ENCODE measurements around the gene TAGLN. TPM values are rescaled to one million over a fixed set of nuclear protein-coding genes. Genes with fewer than 3 reads are reported as not detected.
A peak's percentile ranks its signal among the peaks of the same experiment; 100 is the strongest.
"Not testable (repeated sequence)": the region's sequence is repeated elsewhere in the genome, so short reads cannot be mapped to it uniquely, and the experiment has no call there.

The TAGLN gene
- total and polyA plus RNA-seq, 9 of the 15 experiments (the other 6 are each of a cell fraction or from before 2014, with no cell fraction given), result 0.21 to 4.9 (median 1.1) TPM

DNA sequence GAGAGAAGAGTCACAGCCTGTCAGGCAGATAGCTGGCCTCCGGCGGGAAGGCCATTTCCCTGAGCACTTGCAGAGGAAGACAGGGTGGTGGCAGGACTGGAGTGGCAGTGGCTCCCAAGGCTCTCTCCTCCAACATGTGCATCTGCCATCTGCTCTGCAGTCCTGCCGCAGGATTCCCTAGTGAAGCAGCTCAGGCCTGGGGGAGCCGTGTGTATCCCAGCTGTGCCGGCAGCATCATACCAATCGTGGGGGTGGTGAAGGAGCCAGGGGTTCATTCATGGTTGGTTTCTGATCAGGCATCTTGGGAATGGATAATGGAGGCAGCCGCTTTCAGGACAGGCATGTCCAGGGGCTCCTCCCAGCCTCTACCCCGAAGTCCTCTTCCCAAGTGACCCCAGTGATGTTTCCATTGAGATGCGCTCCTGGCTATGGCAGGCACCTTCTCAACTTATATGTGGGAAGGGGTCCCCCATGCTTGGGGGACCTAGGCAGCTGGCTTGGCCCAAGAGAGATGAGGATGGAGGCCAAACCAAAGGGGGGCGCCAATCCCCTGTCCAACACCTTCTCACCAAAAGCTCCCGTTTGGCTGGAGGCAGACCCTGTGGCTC lies 6.1 kb downstream of the TAGLN start:
- no peak overlapping the region for H3K27ac ChIP-seq (ENCODE audit: extremely low read depth, low read depth, low read length)
- DNase-seq (ENCODE audit: extremely low read depth in 1 of 4, low spot score in 3 of 4) (no peak), FAIRE-seq (peak; percentile 86), ATAC-seq (peak; percentile 57)
- H3K27me3 ChIP-seq (ENCODE audit: control insufficient read depth in 2 of 2, insufficient read depth in 2 of 2, low read length in 2 of 2), result no peaks in the 10 kb centered on the region
- intact Hi-C loops (cut with micrococcal nuclease), result no loop called here
- POLR2A ChIA-PET, result interaction anchor here (1.1 to 1.2 kb wide), 2 partner anchors 13 to 19 kb away, joined by 3 read pairs; no protein-coding TSS in a partner anchor
- no peak overlapping the region for H3K9ac ChIP-seq (ENCODE audit: insufficient read depth in 1 of 2, low read depth in 2 of 2, low read length in 2 of 2)
- no peak overlapping the region for H3K4me2 ChIP-seq (ENCODE audit: insufficient read depth, low read length)
- no peaks in the 10 kb centered on the region for H4K20me1 ChIP-seq (replicated peaks; ENCODE audit: control insufficient read depth, insufficient read depth, low read length)
- WGBS (ENCODE audit: insufficient coverage, low coverage, missing lambda C conversion rate), result 85% methylated on average over 8 of the region's 11 CpGs
- no peaks in the 10 kb centered on the region for H3K9me1 ChIP-seq (ENCODE audit: control insufficient read depth, insufficient read depth, low read length)
- CTCF ChIA-PET (ENCODE audit: low intra/inter-chr PET ratio), result interaction anchor here (0.9 kb wide), 1 partner anchor 25 kb away, joined by 5 read pairs; no protein-coding TSS in a partner anchor
- H3K4me3 ChIP-seq, result no peak overlapping the region
- H3K9me3 ChIP-seq (replicated peaks; ENCODE audit: control insufficient read depth, insufficient read depth, low read depth, low read length), result no peaks in the 10 kb centered on the region
- BruUV-seq (replicated peaks), result no TSS peak
- no peaks in the 10 kb centered on the region for H3K79me2 ChIP-seq (ENCODE audit: control insufficient read depth, insufficient read depth, low read length)
- H3K4me1 ChIP-seq (replicated peaks in 1 of 2; ENCODE audit: control insufficient read depth in 2 of 2, insufficient read depth in 2 of 2, low read length in 2 of 2), result peaks cover 0 to 8% of the 10 kb centered on the region in 2 experiments; a peak in 3 of 5 replicates
- H3K36me3 ChIP-seq (ENCODE audit: control insufficient read depth, insufficient read depth, low read length), result peaks cover 10% of the 10 kb centered on the region; the same call in 1 of the 3 replicates
- TF ChIP-seq RFX7 (CRISPR knock-in tag; IDR thresholded peaks at IDR 0.05) (no peak), TRIM28 (IDR thresholded peaks at IDR 0.05) (no peak), RNF2 (IDR thresholded peaks at IDR 0.05) (no peak), KDM1A (IDR thresholded peaks at IDR 0.05) (no peak), IRF2 (CRISPR knock-in tag; IDR thresholded peaks at IDR 0.05) (no peak)
- TF ChIP-seq, protein P1, sequence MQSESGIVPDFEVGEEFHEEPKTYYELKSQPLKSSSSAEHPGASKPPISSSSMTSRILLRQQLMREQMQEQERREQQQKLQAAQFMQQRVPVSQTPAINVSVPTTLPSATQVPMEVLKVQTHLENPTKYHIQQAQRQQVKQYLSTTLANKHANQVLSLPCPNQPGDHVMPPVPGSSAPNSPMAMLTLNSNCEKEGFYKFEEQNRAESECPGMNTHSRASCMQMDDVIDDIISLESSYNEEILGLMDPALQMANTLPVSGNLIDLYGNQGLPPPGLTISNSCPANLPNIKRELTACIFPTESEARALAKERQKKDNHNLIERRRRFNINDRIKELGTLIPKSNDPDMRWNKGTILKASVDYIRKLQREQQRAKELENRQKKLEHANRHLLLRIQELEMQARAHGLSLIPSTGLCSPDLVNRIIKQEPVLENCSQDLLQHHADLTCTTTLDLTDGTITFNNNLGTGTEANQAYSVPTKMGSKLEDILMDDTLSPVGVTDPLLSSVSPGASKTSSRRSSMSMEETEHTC (IDR thresholded peaks at IDR 0.05), result no peak
- TF ChIP-seq, protein P2, sequence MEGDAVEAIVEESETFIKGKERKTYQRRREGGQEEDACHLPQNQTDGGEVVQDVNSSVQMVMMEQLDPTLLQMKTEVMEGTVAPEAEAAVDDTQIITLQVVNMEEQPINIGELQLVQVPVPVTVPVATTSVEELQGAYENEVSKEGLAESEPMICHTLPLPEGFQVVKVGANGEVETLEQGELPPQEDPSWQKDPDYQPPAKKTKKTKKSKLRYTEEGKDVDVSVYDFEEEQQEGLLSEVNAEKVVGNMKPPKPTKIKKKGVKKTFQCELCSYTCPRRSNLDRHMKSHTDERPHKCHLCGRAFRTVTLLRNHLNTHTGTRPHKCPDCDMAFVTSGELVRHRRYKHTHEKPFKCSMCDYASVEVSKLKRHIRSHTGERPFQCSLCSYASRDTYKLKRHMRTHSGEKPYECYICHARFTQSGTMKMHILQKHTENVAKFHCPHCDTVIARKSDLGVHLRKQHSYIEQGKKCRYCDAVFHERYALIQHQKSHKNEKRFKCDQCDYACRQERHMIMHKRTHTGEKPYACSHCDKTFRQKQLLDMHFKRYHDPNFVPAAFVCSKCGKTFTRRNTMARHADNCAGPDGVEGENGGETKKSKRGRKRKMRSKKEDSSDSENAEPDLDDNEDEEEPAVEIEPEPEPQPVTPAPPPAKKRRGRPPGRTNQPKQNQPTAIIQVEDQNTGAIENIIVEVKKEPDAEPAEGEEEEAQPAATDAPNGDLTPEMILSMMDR (IDR thresholded peaks at IDR 0.05 in 2 of 3, conservative IDR thresholded peaks at IDR 0.05 in 1 of 3; ENCODE audit: insufficient read depth in 2 of 3, low read depth in 1 of 3, low read length in 3 of 3), result peak in 1 of 3 experiments; percentile 18; a peak in 1 of 6 replicates
- H2AFZ ChIP-seq (ENCODE audit: low read depth, low read length), result no peak overlapping the region
- in situ Hi-C loops (cut with MboI), result loop anchor here (5.0 kb wide), 1 partner anchor 68 kb away; no protein-coding TSS in a partner anchor

DNA sequence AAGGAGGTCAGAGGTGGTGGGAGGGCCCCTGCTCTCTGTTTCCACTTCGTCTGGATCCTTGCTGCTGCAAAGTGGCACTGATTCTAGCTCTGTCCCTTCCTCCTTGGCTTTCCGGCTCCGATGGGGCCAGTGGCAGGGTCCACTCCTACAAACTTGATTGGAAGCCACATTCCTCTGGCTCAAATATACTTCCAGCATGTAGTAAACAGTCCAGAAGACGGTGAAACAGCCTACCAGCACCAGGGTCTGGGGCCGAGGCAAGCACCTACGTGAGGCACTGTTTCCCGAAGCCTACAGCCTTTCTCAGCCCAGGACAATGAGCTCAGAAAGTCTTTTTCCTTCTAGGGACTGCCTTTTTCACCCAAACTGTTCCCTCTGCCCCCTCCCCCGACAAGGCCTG lies 6.9 kb downstream of the TAGLN start:
- H3K27me3 ChIP-seq (ENCODE audit: control insufficient read depth in 2 of 2, insufficient read depth in 2 of 2, low read length in 2 of 2); H3K9me3 ChIP-seq (replicated peaks; ENCODE audit: control insufficient read depth, insufficient read depth, low read depth, low read length); BruUV-seq (replicated peaks); H3K27ac ChIP-seq (ENCODE audit: extremely low read depth, low read depth, low read length); H3K79me2 ChIP-seq (ENCODE audit: control insufficient read depth, insufficient read depth, low read length); CTCF ChIA-PET (ENCODE audit: low intra/inter-chr PET ratio); intact Hi-C loops (cut with micrococcal nuclease); H3K4me2 ChIP-seq (ENCODE audit: insufficient read depth, low read length); H3K9ac ChIP-seq (ENCODE audit: insufficient read depth in 1 of 2, low read depth in 2 of 2, low read length in 2 of 2); H2AFZ ChIP-seq (ENCODE audit: low read depth, low read length); FAIRE-seq; H3K36me3 ChIP-seq (ENCODE audit: control insufficient read depth, insufficient read depth, low read length); DNase-seq (ENCODE audit: extremely low read depth in 1 of 4, low spot score in 3 of 4); H3K4me3 ChIP-seq; H3K4me1 ChIP-seq (replicated peaks in 1 of 2; ENCODE audit: control insufficient read depth in 2 of 2, insufficient read depth in 2 of 2, low read length in 2 of 2); H3K9me1 ChIP-seq (ENCODE audit: control insufficient read depth, insufficient read depth, low read length); H4K20me1 ChIP-seq (replicated peaks; ENCODE audit: control insufficient read depth, insufficient read depth, low read length); ATAC-seq: not testable (repeated sequence)
- in situ Hi-C loops (cut with MboI), result loop anchor here (5.0 kb wide), 1 partner anchor 69 kb away; no protein-coding TSS in a partner anchor
- WGBS (ENCODE audit: insufficient coverage, low coverage, missing lambda C conversion rate), result 93% methylated on average over 4 of the region's 8 CpGs
- POLR2A ChIA-PET, result interaction anchor here (1.2 kb wide), 1 partner anchor 18 kb away, joined by 3 read pairs; no protein-coding TSS in a partner anchor

All from K562 (cell line).